ENCODE measurements around the gene GPR87.

Gene GPR87

GRCh38 chr3:151278230-151278629 lies 38.4 kb downstream of the GPR87 start, which contains the start of gene P2RY14:
Gene P2RY14 (minus strand): TSS chr3:151278542. CDS start chr3:151214316, 64,226 bp downstream.
- no peak for DNase-seq

- peak; percentile 8 for DNase-seq
These were observed 40.0 kb downstream of the GPR87 start for GRCh38 chr3:151276687-151277042.

GRCh38 chr3:151276038-151276686 lies 40.5 kb downstream of the GPR87 start:
- DNase-seq = no peak

- DNase-seq = no peak
These were observed 41.5 kb downstream of the GPR87 start for GRCh38 chr3:151275091-151275490.

GRCh38 chr3:151269631-151270030 lies 47.0 kb downstream of the GPR87 start:
- DNase-seq = no peak

- peak; percentile 40 for DNase-seq
These were observed 48.1 kb downstream of the GPR87 start for GRCh38 chr3:151268267-151269235.

- DNase-seq = no peak
These were observed 49.6 kb downstream of the GPR87 start for GRCh38 chr3:151267066-151267465.

- no peak for DNase-seq
These were observed 50.8 kb downstream of the GPR87 start for GRCh38 chr3:151265866-151266265.

GRCh38 chr3:151265166-151265565 lies 51.5 kb downstream of the GPR87 start:
- DNase-seq = no peak

GRCh38 chr3:151264605-151265004 lies 52.0 kb downstream of the GPR87 start:
- DNase-seq = no peak

GRCh38 chr3:151262871-151263525 lies 53.6 kb downstream of the GPR87 start:
- no peak for DNase-seq

- no peak for DNase-seq
These were observed 57.0 kb downstream of the GPR87 start for GRCh38 chr3:151259664-151260063.

GRCh38 chr3:151256749-151257148 lies 59.9 kb downstream of the GPR87 start:
- no peak for DNase-seq

GRCh38 chr3:151248772-151249337 lies 67.8 kb downstream of the GPR87 start:
- no peak for DNase-seq
